ENCODE measurements around the gene SGTA. TPM values are rescaled to one million over a fixed set of nuclear protein-coding genes. Genes with fewer than 3 reads are reported as not detected.

The SGTA gene
- total RNA-seq, 2 donors from 2014 or later, result 48.7 to 54.4 TPM

- H3K9me3 Mint-ChIP-seq, result no peaks in the 10 kb centered on the region
- DNase-seq (ENCODE audit: low spot score in 2 of 2), result no peak
- H3K27ac Mint-ChIP-seq, result peak overlapping the region in 1 of 2 donors; percentile 47
- no peak for ATAC-seq
- H3K36me3 Mint-ChIP-seq, result no peaks in the 10 kb centered on the region
Observed at GRCh38 chr19:2755448-2755705, 27.7 kb downstream of the SGTA start.

- no peak for ATAC-seq
- no peaks in the 10 kb centered on the region for H3K36me3 Mint-ChIP-seq
Observed at GRCh38 chr19:2754659-2755447, 28.2 kb downstream of the SGTA start.

GRCh38 chr19:2751438-2751830, 31.6 kb downstream of the SGTA start:
- ATAC-seq (no peak), DNase-seq (ENCODE audit: low spot score in 2 of 2) (no peak)
- Mint-ChIP-seq H3K36me3 (no peaks in the 10 kb centered on the region), H3K27ac (no peak overlapping the region), H3K9me3 (no peaks in the 10 kb centered on the region)

More at GRCh38 chr19:2754659-2755447, 28.2 kb downstream of the SGTA start:
- DNase-seq (ENCODE audit: low spot score in 2 of 2), result no peak
- H3K9me3 Mint-ChIP-seq, result no peaks in the 10 kb centered on the region
- no peak overlapping the region for H3K27ac Mint-ChIP-seq

GRCh38 chr19:2750808-2751437, 32.1 kb downstream of the SGTA start:
- Mint-ChIP-seq H3K9me3 (no peaks in the 10 kb centered on the region), H3K36me3 (no peaks in the 10 kb centered on the region)
- ATAC-seq, result no peak

GRCh38 chr19:2747349-2747748, 35.7 kb downstream of the SGTA start:
- ATAC-seq (no peak), DNase-seq (ENCODE audit: low spot score in 2 of 2) (no peak)
- Mint-ChIP-seq H3K36me3 (no peaks in the 10 kb centered on the region), H3K9me3 (no peaks in the 10 kb centered on the region), H3K27ac (no peak overlapping the region)

More at GRCh38 chr19:2750808-2751437, 32.1 kb downstream of the SGTA start:
- no peak overlapping the region for H3K27ac Mint-ChIP-seq
- no peak for DNase-seq (ENCODE audit: low spot score in 2 of 2)

- H3K9me3 Mint-ChIP-seq, result no peaks in the 10 kb centered on the region
- ATAC-seq (no peak), DNase-seq (ENCODE audit: low spot score in 2 of 2) (no peak)
- no peak overlapping the region for H3K27ac Mint-ChIP-seq
- H3K36me3 Mint-ChIP-seq, result peaks cover 0 to 4% of the 10 kb centered on the region in 2 donors
Observed at GRCh38 chr19:2744113-2744512, 39.0 kb downstream of the SGTA start.

GRCh38 chr19:2743099-2743498, 40.0 kb downstream of the SGTA start:
- no peaks in the 10 kb centered on the region for H3K9me3 Mint-ChIP-seq
- DNase-seq (ENCODE audit: low spot score in 2 of 2), result no peak
- peaks cover 5 to 11% of the 10 kb centered on the region in 2 donors for H3K36me3 Mint-ChIP-seq
- ATAC-seq, result no peak
- H3K27ac Mint-ChIP-seq, result no peak overlapping the region

- Mint-ChIP-seq H3K27ac (no peak overlapping the region), H3K36me3 (peaks cover 16 to 24% of the 10 kb centered on the region in 2 donors), H3K9me3 (no peaks in the 10 kb centered on the region)
- DNase-seq (ENCODE audit: low spot score in 2 of 2) (no peak), ATAC-seq (no peak)
Observed at GRCh38 chr19:2740314-2740656, 42.8 kb downstream of the SGTA start.

GRCh38 chr19:2739602-2740313, 43.3 kb downstream of the SGTA start, which contains the start of gene SLC39A3:
Gene SLC39A3 (minus strand): TSS chr19:2740017. CDS start chr19:2737257, 2,760 bp downstream.
- peak; percentile 99 for ATAC-seq
- Mint-ChIP-seq H3K27ac (peak within 1 kb of the TSS; percentile 75 to 77), H3K36me3 (peaks cover 16 to 24% of the 10 kb centered on the region in 2 donors), H3K9me3 (no peaks in the 10 kb centered on the region)
- peak; percentile 99 to 100 for DNase-seq (ENCODE audit: low spot score in 2 of 2)

GRCh38 chr19:2736550-2737190, 46.4 kb downstream of the SGTA start:
- DNase-seq (ENCODE audit: low spot score in 2 of 2), result no peak

GRCh38 chr19:2735374-2735773, 47.7 kb downstream of the SGTA start:
- Mint-ChIP-seq H3K27ac (no peak overlapping the region), H3K36me3 (peaks cover 16 to 24% of the 10 kb centered on the region in 2 donors), H3K9me3 (no peaks in the 10 kb centered on the region)
- no peak for ATAC-seq
- no peak for DNase-seq (ENCODE audit: low spot score in 2 of 2)

More at GRCh38 chr19:2736550-2737190, 46.4 kb downstream of the SGTA start:
- no peaks in the 10 kb centered on the region for H3K9me3 Mint-ChIP-seq
- H3K36me3 Mint-ChIP-seq, result peaks cover 16 to 24% of the 10 kb centered on the region in 2 donors
- ATAC-seq, result no peak
- peak overlapping the region in 1 of 2 donors; percentile 36 for H3K27ac Mint-ChIP-seq

- peaks cover 16 to 24% of the 10 kb centered on the region in 2 donors for H3K36me3 Mint-ChIP-seq
- no peak overlapping the region for H3K27ac Mint-ChIP-seq
- DNase-seq (ENCODE audit: low spot score in 2 of 2), result no peak
- no peaks in the 10 kb centered on the region for H3K9me3 Mint-ChIP-seq
- no peak for ATAC-seq
Observed at GRCh38 chr19:2734589-2735288, 48.3 kb downstream of the SGTA start.

GRCh38 chr19:2733930-2734588, 49.0 kb downstream of the SGTA start:
- no peak overlapping the region for H3K27ac Mint-ChIP-seq
- DNase-seq (ENCODE audit: low spot score in 2 of 2) (no peak), ATAC-seq (no peak)
- no peaks in the 10 kb centered on the region for H3K9me3 Mint-ChIP-seq
- peaks cover 16 to 19% of the 10 kb centered on the region in 2 donors for H3K36me3 Mint-ChIP-seq

GRCh38 chr19:2732883-2733282, 50.2 kb downstream of the SGTA start:
- ATAC-seq (no peak), DNase-seq (ENCODE audit: low spot score in 2 of 2) (no peak)
- no peaks in the 10 kb centered on the region for H3K9me3 Mint-ChIP-seq
- H3K27ac Mint-ChIP-seq, result no peak overlapping the region
- peaks cover 10 to 13% of the 10 kb centered on the region in 2 donors for H3K36me3 Mint-ChIP-seq

GRCh38 chr19:2732157-2732725, 50.8 kb downstream of the SGTA start:
- H3K36me3 Mint-ChIP-seq, result peaks cover 9 to 10% of the 10 kb centered on the region in 2 donors
- H3K9me3 Mint-ChIP-seq, result no peaks in the 10 kb centered on the region
- H3K27ac Mint-ChIP-seq, result no peak overlapping the region
- DNase-seq (ENCODE audit: low spot score in 2 of 2) (no peak), ATAC-seq (no peak)
